PFSK-1 (cell line): Measurements from ENCODE around the gene RALGAPB.

Experiments used
- FOXP2 ChIP-seq: optimal IDR thresholded peaks from 2 replicates; pipeline ENCODE3; 2011; ENCODE audit warnings: borderline replicate concordance, control low read depth, inconsistent platforms; ENCODE audit not compliant: insufficient read depth; ENCODE audit errors: extremely low read length, extremely low read depth
- POLR2AphosphoS5 ChIP-seq: IDR thresholded peaks from 2 replicates; pipeline ENCODE4 v1.6.1; 2012; ENCODE audit warnings: low read depth, mild to moderate bottlenecking, control low read depth, low read length, moderate library complexity
- SIN3A ChIP-seq: IDR thresholded peaks from 2 replicates; pipeline ENCODE4 v1.6.1; 2012; ENCODE audit warnings: mild to moderate bottlenecking, low read length, moderate library complexity, borderline replicate concordance; ENCODE audit not compliant: insufficient read depth
- TAF1 ChIP-seq: IDR thresholded peaks from 2 replicates; pipeline ENCODE4 v1.6.1; 2012; ENCODE audit warnings: low read length, control low read depth, borderline replicate concordance; ENCODE audit not compliant: insufficient read depth
- TF ChIP-seq, protein P1 (sequence below), 2 experiments: IDR thresholded peaks; 2 replicates each; pipeline versions ENCODE4 v1.6.1 to v1.8.0; 2011 to 2012; ENCODE audit warnings: low read depth in 2 of 2, low read length in 2 of 2, control low read depth in 1 of 2, inconsistent platforms in 1 of 2, mild to moderate bottlenecking in 1 of 2, moderate library complexity in 1 of 2; ENCODE audit not compliant: insufficient read depth in 1 of 2

Gene RALGAPB

DNA sequence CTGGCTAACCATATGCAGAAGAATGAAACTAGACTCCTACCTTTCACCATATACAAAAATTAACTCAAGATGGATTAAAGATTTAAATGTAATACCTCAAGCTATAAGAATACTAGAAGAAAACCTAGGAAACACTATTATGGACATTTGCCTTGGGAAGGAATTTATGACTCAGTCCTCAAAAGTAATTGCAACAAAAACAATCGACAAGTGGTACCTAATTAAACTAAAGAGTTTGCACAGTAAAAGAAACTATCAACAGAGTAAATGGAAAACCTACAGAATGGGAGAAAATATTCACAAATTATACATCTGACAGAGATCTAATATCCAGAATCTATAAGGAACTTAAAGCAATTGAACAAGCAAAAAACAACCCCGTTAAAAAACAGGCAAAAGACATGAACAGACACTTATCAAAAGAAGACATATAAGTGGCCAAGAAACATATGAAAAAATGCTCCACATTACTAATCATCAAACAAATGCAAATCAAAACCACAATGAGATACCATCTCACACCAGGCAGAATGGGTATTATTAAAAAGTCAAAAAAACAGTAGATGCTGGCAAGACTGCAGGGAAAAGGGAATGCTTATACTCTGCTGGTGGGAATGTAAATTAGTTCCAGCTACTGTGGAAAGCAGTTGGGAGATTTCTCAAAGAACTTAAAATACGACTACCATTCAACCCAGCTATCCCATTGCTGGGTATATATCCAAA, 31.9 kb downstream of the RALGAPB start:
- TF ChIP-seq TAF1, result no peak
- no peak for TF ChIP-seq POLR2AphosphoS5
- no peak for TF ChIP-seq FOXP2
- no peak for TF ChIP-seq SIN3A
- TF ChIP-seq, protein P1, sequence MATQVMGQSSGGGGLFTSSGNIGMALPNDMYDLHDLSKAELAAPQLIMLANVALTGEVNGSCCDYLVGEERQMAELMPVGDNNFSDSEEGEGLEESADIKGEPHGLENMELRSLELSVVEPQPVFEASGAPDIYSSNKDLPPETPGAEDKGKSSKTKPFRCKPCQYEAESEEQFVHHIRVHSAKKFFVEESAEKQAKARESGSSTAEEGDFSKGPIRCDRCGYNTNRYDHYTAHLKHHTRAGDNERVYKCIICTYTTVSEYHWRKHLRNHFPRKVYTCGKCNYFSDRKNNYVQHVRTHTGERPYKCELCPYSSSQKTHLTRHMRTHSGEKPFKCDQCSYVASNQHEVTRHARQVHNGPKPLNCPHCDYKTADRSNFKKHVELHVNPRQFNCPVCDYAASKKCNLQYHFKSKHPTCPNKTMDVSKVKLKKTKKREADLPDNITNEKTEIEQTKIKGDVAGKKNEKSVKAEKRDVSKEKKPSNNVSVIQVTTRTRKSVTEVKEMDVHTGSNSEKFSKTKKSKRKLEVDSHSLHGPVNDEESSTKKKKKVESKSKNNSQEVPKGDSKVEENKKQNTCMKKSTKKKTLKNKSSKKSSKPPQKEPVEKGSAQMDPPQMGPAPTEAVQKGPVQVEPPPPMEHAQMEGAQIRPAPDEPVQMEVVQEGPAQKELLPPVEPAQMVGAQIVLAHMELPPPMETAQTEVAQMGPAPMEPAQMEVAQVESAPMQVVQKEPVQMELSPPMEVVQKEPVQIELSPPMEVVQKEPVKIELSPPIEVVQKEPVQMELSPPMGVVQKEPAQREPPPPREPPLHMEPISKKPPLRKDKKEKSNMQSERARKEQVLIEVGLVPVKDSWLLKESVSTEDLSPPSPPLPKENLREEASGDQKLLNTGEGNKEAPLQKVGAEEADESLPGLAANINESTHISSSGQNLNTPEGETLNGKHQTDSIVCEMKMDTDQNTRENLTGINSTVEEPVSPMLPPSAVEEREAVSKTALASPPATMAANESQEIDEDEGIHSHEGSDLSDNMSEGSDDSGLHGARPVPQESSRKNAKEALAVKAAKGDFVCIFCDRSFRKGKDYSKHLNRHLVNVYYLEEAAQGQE (IDR thresholded peaks at IDR 0.05; ENCODE audit: insufficient read depth in 1 of 2, low read depth in 2 of 2, low read length in 2 of 2), result no peak

DNA sequence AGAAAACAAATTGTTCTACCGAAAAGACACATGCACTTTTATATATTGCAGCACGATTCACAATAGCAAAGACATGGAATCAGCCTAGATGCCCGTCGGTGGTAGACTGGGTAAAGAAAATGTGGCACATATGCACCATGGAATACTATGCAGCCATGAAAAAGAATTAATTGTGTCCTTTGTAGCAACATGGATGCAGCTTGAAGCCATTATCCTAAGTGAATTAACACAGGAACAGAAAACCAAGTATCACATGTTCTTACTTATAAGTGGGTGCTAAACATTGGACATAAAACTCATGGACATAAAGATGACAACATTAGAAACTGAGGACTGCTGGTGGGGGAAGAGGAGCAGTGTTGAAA, 32.4 kb downstream of the RALGAPB start:
- TF ChIP-seq POLR2AphosphoS5 (no peak), FOXP2 (no peak), TAF1 (no peak)
- TF ChIP-seq, protein P1 (IDR thresholded peaks at IDR 0.05; ENCODE audit: insufficient read depth in 1 of 2, low read depth in 2 of 2, low read length in 2 of 2), result no peak

DNA sequence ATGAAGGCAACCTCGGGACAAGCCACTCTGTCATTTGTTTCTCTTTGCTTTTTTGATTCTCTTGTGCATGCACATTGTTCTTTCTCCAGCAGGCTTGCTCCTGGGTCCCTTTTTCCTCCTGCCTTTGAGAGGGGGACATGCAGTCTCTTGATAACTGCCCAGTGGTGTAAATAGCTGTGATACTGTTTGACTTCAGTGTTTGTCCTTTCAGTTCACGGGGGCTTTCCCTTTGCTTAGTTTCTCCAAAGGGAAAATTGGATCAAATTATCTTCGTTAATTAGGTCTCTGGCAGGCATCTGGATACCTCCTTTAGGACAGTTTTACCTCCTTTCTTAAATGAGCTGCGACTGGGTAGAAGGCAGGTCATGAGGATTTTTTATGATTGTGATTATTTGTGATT, 41.5 kb downstream of the RALGAPB start:
- TF ChIP-seq TAF1, result no peak
- no peak for TF ChIP-seq POLR2AphosphoS5
- TF ChIP-seq FOXP2, result no peak
- TF ChIP-seq, protein P1 (IDR thresholded peaks at IDR 0.05; ENCODE audit: insufficient read depth in 1 of 2, low read depth in 2 of 2, low read length in 2 of 2), result no peak
- no peak for TF ChIP-seq SIN3A

DNA sequence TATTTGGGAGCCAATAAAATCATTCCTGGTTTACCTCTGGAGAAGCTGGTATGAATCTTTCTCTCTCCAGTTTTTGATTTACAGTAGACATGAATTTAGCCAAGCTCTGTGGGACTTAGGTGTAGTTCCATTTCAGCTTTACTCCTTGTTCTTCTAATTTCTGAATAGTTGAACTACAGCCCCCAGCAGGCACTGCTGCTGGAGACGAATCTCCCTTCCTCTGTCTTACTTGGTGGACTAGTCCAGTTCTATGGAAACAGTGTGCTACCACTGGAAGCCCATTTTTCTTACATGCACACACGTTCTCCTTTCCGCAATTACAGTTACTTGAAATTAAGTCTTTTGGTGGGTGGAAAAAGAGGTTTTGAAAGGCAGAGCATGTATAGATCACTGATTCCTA, 42.3 kb downstream of the RALGAPB start:
- TF ChIP-seq SIN3A (no peak), FOXP2 (no peak), TAF1 (no peak), POLR2AphosphoS5 (no peak)
- TF ChIP-seq, protein P1 (IDR thresholded peaks at IDR 0.05; ENCODE audit: insufficient read depth in 1 of 2, low read depth in 2 of 2, low read length in 2 of 2), result no peak

DNA sequence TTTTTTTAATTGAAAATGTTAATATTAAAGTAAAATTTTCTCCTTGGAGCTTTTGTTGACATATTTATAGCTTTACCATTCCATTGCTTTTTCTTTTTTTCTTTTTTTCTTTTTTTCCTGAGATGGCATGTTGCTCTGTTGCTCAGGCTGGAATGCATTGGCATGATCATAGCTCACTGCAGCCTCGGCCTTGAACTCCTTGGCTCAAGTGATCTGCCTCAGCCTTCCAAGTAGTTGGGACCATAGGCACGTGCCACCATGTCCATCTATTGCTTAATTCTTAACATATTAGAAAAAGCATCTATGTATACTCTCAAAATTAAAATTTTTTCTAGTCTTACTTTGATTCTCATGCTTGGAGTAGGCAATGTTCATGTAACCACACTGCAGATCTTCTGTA, 43.0 kb downstream of the RALGAPB start:
- no peak for TF ChIP-seq TAF1
- TF ChIP-seq, protein P1 (IDR thresholded peaks at IDR 0.05; ENCODE audit: insufficient read depth in 1 of 2, low read depth in 2 of 2, low read length in 2 of 2), result no peak
- TF ChIP-seq FOXP2, result no peak
- no peak for TF ChIP-seq SIN3A
- TF ChIP-seq POLR2AphosphoS5, result no peak
